DND-41 (cell line): ENCODE results near the gene ARHGAP15.

Experiments used
- ATAC-seq: fragments of 200-7000 bp; cut with Tn5 transposase; 3 replicates; pipeline ENCODE4 v1.9.1; 2021; ENCODE audit warnings: low read depth; ENCODE audit not compliant: insufficient read depth
- DNase-seq: peaks from one replicate; pipeline ENCODE4 v3.0.0-alpha.2; 2020
- H2AFZ ChIP-seq: 2 replicates; pipeline ENCODE4 v1.6.0; 2012; ENCODE audit warnings: low read depth, low read length
- H3K27ac ChIP-seq: 2 replicates; pipeline ENCODE4 v1.5.1; 2012; ENCODE audit warnings: low read length, inconsistent platforms
- H3K27me3 ChIP-seq: fragments of 200-600 bp; sonication (generic); 2 replicates; pipeline ENCODE4 v1.6.0; 2012; ENCODE audit warnings: low read length, mild to moderate bottlenecking, inconsistent platforms; ENCODE audit not compliant: insufficient read depth, poor library complexity
- H3K36me3 ChIP-seq: 2 replicates; pipeline ENCODE4 v1.5.1; 2012; ENCODE audit warnings: low read length, inconsistent platforms; ENCODE audit not compliant: insufficient read depth
- H3K4me1 ChIP-seq: 2 replicates; pipeline ENCODE4 v1.5.1; 2012; ENCODE audit warnings: mild to moderate bottlenecking, low read length; ENCODE audit not compliant: insufficient read depth
- H3K4me2 ChIP-seq: 2 replicates; pipeline ENCODE4 v1.6.0; 2012; ENCODE audit warnings: mild to moderate bottlenecking, moderate library complexity, low read length, inconsistent platforms; ENCODE audit not compliant: insufficient read depth
- H3K4me3 ChIP-seq, 2 experiments: fragments of 200-600 bp in 1 of 2; shearing (Covaris generic) in 1 of 2; 2 replicates each; pipeline ENCODE4 v1.5.1; 2012 to 2016; ENCODE audit warnings: inconsistent platforms in 2 of 2, low read length in 2 of 2, mild to moderate bottlenecking in 2 of 2, low read depth in 1 of 2, moderate library complexity in 1 of 2
- H3K79me2 ChIP-seq: 2 replicates; pipeline ENCODE4 v1.6.0; 2012; ENCODE audit warnings: low read length, inconsistent platforms; ENCODE audit not compliant: insufficient read depth
- H3K9ac ChIP-seq: 2 replicates; pipeline ENCODE4 v1.6.0; 2012; ENCODE audit warnings: low read depth, mild to moderate bottlenecking, inconsistent platforms, low read length, moderate library complexity
- H3K9me3 ChIP-seq: 2 replicates; pipeline ENCODE4 v1.5.1; 2012; ENCODE audit warnings: low read length, moderate library complexity, mild to moderate bottlenecking, inconsistent platforms; ENCODE audit not compliant: insufficient read depth, severe bottlenecking
- H4K20me1 ChIP-seq: 2 replicates; pipeline ENCODE4 v1.6.0; 2012; ENCODE audit warnings: low read length; ENCODE audit not compliant: insufficient read depth
- EZH2 ChIP-seq: IDR thresholded peaks from 3 replicates; pipeline ENCODE4 v1.6.1; 2012; ENCODE audit warnings: borderline replicate concordance, low read depth, mild to moderate bottlenecking, moderate library complexity, low read length, inconsistent platforms; ENCODE audit not compliant: severe bottlenecking
- TF ChIP-seq, protein P1 (sequence below): IDR thresholded peaks from 2 replicates; pipeline ENCODE4 v1.5.1; 2012; ENCODE audit warnings: borderline replicate concordance, low read length, moderate library complexity, mild to moderate bottlenecking; ENCODE audit not compliant: poor library complexity, severe bottlenecking; ENCODE audit errors: extremely low read depth

ARHGAP15 gene

DNA sequence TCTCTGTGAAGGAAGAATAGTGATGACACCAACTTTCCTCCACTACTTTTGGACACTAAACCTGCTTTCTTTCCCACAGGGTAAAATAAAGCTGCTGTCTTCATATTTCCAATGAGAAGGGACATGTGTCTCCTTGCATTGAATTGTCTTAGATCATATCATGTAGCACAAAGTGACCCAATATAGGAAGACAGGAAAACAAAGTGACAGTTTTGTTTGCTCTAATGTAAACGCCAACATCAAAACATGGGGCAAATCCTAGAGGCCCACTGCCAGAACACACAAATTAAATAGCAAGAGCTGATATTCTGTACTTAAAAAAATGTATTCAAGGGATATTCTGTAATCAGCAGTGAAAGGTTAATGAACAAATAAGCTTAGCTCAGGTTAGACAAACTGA is 36.1 kb downstream of the ARHGAP15 start:
- H3K36me3 ChIP-seq: peaks cover 94% of the 10 kb centered on the region
- H3K79me2 ChIP-seq: peaks cover 99% of the 10 kb centered on the region
- no peak for ATAC-seq

DNA sequence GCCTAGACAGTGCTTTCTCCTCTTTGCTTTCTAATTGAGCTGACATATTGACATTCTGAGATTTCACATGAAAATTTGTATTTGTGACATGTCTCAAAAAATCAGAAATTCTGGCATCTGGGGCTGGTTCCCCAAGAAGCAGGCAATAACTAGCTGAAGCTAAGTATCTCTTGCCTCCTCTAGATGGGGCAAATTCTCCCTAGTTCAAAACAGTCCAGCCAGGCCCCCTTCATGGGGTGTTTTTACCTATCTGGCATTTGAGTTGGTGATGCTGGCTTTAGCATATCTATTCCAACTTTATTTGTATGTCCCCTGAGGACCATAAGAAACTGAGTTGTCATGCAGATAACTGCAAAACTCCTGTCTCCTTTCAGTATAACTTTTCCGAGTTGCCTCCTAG is 39.9 kb downstream of the ARHGAP15 start:
- Histone ChIP-seq H3K27me3 (no peaks in the 10 kb centered on the region), H3K79me2 (peaks cover 99% of the 10 kb centered on the region), H3K36me3 (peaks cover 83% of the 10 kb centered on the region), H3K4me1 (no peaks in the 10 kb centered on the region), H3K9ac (no peak overlapping the region), H3K4me2 (no peak overlapping the region), H4K20me1 (peaks cover 31% of the 10 kb centered on the region), H3K27ac (no peak overlapping the region), H3K9me3 (no peaks in the 10 kb centered on the region), H3K4me3 (no peak overlapping the region), H2AFZ (no peak overlapping the region)
- ATAC-seq (no peak), DNase-seq (no peak)
- TF ChIP-seq, protein P1, sequence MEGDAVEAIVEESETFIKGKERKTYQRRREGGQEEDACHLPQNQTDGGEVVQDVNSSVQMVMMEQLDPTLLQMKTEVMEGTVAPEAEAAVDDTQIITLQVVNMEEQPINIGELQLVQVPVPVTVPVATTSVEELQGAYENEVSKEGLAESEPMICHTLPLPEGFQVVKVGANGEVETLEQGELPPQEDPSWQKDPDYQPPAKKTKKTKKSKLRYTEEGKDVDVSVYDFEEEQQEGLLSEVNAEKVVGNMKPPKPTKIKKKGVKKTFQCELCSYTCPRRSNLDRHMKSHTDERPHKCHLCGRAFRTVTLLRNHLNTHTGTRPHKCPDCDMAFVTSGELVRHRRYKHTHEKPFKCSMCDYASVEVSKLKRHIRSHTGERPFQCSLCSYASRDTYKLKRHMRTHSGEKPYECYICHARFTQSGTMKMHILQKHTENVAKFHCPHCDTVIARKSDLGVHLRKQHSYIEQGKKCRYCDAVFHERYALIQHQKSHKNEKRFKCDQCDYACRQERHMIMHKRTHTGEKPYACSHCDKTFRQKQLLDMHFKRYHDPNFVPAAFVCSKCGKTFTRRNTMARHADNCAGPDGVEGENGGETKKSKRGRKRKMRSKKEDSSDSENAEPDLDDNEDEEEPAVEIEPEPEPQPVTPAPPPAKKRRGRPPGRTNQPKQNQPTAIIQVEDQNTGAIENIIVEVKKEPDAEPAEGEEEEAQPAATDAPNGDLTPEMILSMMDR: no peak

More for the DNA sequence above, 36.1 kb downstream of the ARHGAP15 start:
- Histone ChIP-seq H3K4me1 (0 out of 2 replicates have a peak, but pooled peaks cover 3% of the 10 kb centered on the region), H3K9me3 (no peaks in the 10 kb centered on the region), H4K20me1 (peaks cover 56% of the 10 kb centered on the region), H3K27ac (no peak overlapping the region), H3K9ac (no peak overlapping the region), H3K27me3 (no peaks in the 10 kb centered on the region), H2AFZ (no peak overlapping the region), H3K4me3 (no peak overlapping the region), H3K4me2 (no peak overlapping the region)
- no peak for DNase-seq
- TF ChIP-seq, protein P1: no peak
- TF ChIP-seq EZH2: no peak

DNA sequence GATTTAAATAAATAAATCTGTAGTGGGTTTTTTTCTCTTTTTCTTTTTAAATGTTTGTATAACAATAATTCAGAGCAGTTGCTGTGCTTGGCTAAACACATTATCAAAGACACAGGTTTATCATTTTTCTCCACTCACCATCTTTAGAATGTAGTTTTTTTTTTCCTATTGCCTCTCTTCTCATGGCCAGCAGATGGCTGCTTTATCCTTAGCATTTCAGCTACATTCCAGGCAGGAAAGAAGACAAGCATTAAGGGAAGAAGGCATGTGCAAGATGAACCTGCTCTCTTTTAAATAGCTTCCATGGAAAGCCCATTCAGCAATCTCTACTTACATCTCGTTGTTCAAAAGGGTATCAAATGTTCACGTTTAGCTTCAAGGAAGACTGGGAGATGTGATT is 42.6 kb downstream of the ARHGAP15 start:
- DNase-seq (no peak), ATAC-seq (no peak)
- no peak for TF ChIP-seq EZH2
- TF ChIP-seq, protein P1: no peak
- Histone ChIP-seq H3K4me1 (no peaks in the 10 kb centered on the region), H3K9me3 (no peaks in the 10 kb centered on the region), H3K9ac (no peak overlapping the region), H3K4me2 (no peak overlapping the region), H3K79me2 (peaks cover 99% of the 10 kb centered on the region), H3K36me3 (peaks cover 75% of the 10 kb centered on the region), H3K4me3 (no peak overlapping the region), H3K27me3 (no peaks in the 10 kb centered on the region), H3K27ac (no peak overlapping the region), H2AFZ (no peak overlapping the region), H4K20me1 (peaks cover 26% of the 10 kb centered on the region; the same call in 1 of the 2 replicates)

DNA sequence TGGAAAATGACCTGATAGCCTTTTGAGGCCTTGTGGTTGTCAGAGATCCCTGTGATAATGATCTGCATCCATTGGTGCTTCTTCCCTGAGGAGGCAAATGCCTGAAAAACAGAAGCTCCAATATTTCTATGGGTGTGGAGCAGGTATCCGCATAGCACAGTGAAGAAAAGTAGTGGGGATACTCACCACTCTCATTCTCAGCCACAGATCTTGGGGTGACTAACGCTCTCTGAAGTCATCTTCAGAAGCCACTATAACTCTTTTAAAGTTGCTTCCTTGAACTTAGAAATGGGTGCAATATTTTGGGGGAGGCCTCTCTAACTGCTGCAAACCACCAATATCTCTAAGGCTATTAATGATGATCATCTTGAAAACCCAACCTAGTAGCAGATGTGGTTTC is 46.2 kb downstream of the ARHGAP15 start:
- H3K4me1 ChIP-seq: no peaks in the 10 kb centered on the region
- H3K4me3 ChIP-seq: no peak overlapping the region
- H3K27ac ChIP-seq: no peak overlapping the region
- H3K9me3 ChIP-seq: peaks cover 12% of the 10 kb centered on the region
- peaks cover 99% of the 10 kb centered on the region for H3K79me2 ChIP-seq
- H2AFZ ChIP-seq: no peak overlapping the region
- H3K9ac ChIP-seq: no peak overlapping the region
- TF ChIP-seq, protein P1: no peak
- TF ChIP-seq EZH2: no peak
- peaks cover 13% of the 10 kb centered on the region; the same call in 1 of the 2 replicates for H4K20me1 ChIP-seq
- no peak for DNase-seq
- no peak; the same call in 2 of the 3 replicates for ATAC-seq
- no peaks in the 10 kb centered on the region for H3K27me3 ChIP-seq
- no peak overlapping the region for H3K4me2 ChIP-seq
- H3K36me3 ChIP-seq: peaks cover 71% of the 10 kb centered on the region
